Endothelial cell of umbilical vein (primary cell): ENCODE data around the gene VDAC2.

ENCODE experiments used
- CTCF ChIP-seq, 2 donors: IDR thresholded peaks; 1 replicate in 1 of 2; 2 replicates in 1 of 2; pipeline ENCODE4 v1.5.1; 2011; ENCODE audit warnings: low read length in 2 of 2, mild to moderate bottlenecking in 2 of 2, moderate library complexity in 2 of 2, control low read depth in 1 of 2, inconsistent platforms in 1 of 2, low read depth in 1 of 2; ENCODE audit not compliant: insufficient read depth in 1 of 2; ENCODE audit errors: extremely low read depth in 1 of 2
- EZH2 ChIP-seq: IDR thresholded peaks from 2 replicates; pipeline ENCODE4 v1.6.1; 2012; ENCODE audit warnings: borderline replicate concordance, low read depth, mild to moderate bottlenecking, moderate library complexity, low read length, inconsistent platforms; ENCODE audit not compliant: severe bottlenecking
- GATA2 ChIP-seq: IDR thresholded peaks from 2 replicates; pipeline ENCODE4 v1.7.0; 2011; ENCODE audit warnings: low read depth, mild to moderate bottlenecking, moderate library complexity, mixed read lengths, low read length; ENCODE audit not compliant: insufficient read length, insufficient read depth
- JUN ChIP-seq: IDR thresholded peaks from 2 replicates; pipeline ENCODE4 v1.6.1; 2011; ENCODE audit warnings: borderline replicate concordance, low read depth; ENCODE audit not compliant: insufficient read length, insufficient read depth
- POLR2A ChIP-seq: IDR thresholded peaks from 2 replicates; pipeline ENCODE4 v1.6.1; 2012; ENCODE audit warnings: low read depth, mild to moderate bottlenecking, control low read depth, low read length
- POLR2AphosphoS5 ChIP-seq: IDR thresholded peaks from 2 replicates; pipeline ENCODE4 v1.6.1; 2012; ENCODE audit warnings: low read depth, mild to moderate bottlenecking, control low read depth, low read length, moderate library complexity; ENCODE audit not compliant: insufficient read depth

- no peak for TF ChIP-seq POLR2AphosphoS5
- no peak for TF ChIP-seq JUN
- no peak for TF ChIP-seq CTCF (IDR thresholded peaks at IDR 0.05; ENCODE audit: extremely low read depth in 1 of 2, insufficient read depth in 1 of 2, low read depth in 1 of 2, low read length in 2 of 2)
- TF ChIP-seq POLR2A: no peak
- TF ChIP-seq EZH2: no peak
- TF ChIP-seq GATA2: no peak
Observed at GRCh38 chr10:75201793-75202307, 8.7 kb upstream of the VDAC2 start.
